Measurements from ENCODE around the gene PLEKHG4. TPM values are rescaled to one million over a fixed set of nuclear protein-coding genes. Genes with fewer than 3 reads are reported as not detected.
A peak's percentile ranks its signal among the peaks of the same experiment; 100 is the strongest.

PLEKHG4 gene
- total RNA-seq, 1 experiment from 2014 or later = 5.9 TPM

- TF ChIP-seq ARID4B (CRISPR knock-in tag; IDR thresholded peaks at IDR 0.05; ENCODE audit: borderline replicate concordance) (peak; percentile 82; the same call in 1 of the 2 replicates), CBFB (CRISPR knock-in tag; IDR thresholded peaks at IDR 0.05; ENCODE audit: low read depth) (0 out of 2 replicates have a peak, but pooled peaks have one; percentile 55), GRHL2 (CRISPR knock-in tag; IDR thresholded peaks at IDR 0.05; ENCODE audit: insufficient replicate concordance, severe bottlenecking) (no peak), ZBTB43 (CRISPR knock-in tag; IDR thresholded peaks at IDR 0.05) (peak; percentile 84; the same call in 1 of the 2 replicates), USF1 (CRISPR knock-in tag; IDR thresholded peaks at IDR 0.05) (peak; percentile 65), RELA (CRISPR knock-in tag; IDR thresholded peaks at IDR 0.05; ENCODE audit: borderline replicate concordance) (peak; percentile 95; the same call in 1 of the 2 replicates), CREM (CRISPR knock-in tag; IDR thresholded peaks at IDR 0.05) (peak; percentile 80), CTCF (IDR thresholded peaks at IDR 0.05) (peak; percentile 83), ESRRA (CRISPR knock-in tag; IDR thresholded peaks at IDR 0.05; ENCODE audit: borderline replicate concordance) (peak; percentile 85; the same call in 1 of the 2 replicates), USF2 (CRISPR knock-in tag; IDR thresholded peaks at IDR 0.05) (peak; percentile 81), TEAD1 (CRISPR knock-in tag; IDR thresholded peaks at IDR 0.05) (peak; percentile 91), SMAD4 (CRISPR knock-in tag; IDR thresholded peaks at IDR 0.05) (peak; percentile 66; the same call in 1 of the 2 replicates), GABPB1 (CRISPR knock-in tag; IDR thresholded peaks at IDR 0.05) (peak; percentile 61; the same call in 1 of the 2 replicates), FOXP1 (CRISPR knock-in tag; IDR thresholded peaks at IDR 0.05; ENCODE audit: borderline replicate concordance) (peak; percentile 97), ETV6 (CRISPR knock-in tag; IDR thresholded peaks at IDR 0.05) (peak; percentile 89), ZNF219 (CRISPR knock-in tag; IDR thresholded peaks at IDR 0.05; ENCODE audit: borderline replicate concordance) (0 out of 2 replicates have a peak, but pooled peaks have one; percentile 65), ATF1 (CRISPR knock-in tag; IDR thresholded peaks at IDR 0.05) (peak; percentile 87), FOXK1 (CRISPR knock-in tag; IDR thresholded peaks at IDR 0.05) (peak; percentile 75), PRRX2 (CRISPR knock-in tag; IDR thresholded peaks at IDR 0.05) (no peak), MLX (CRISPR knock-in tag; IDR thresholded peaks at IDR 0.05) (0 out of 2 replicates have a peak, but pooled peaks have one; percentile 87), ZNF281 (CRISPR knock-in tag; IDR thresholded peaks at IDR 0.05) (no peak; the same call in 1 of the 2 replicates), HMGXB4 (CRISPR knock-in tag; IDR thresholded peaks at IDR 0.05) (peak; percentile 98)
Observed at GRCh38 chr16:67279296-67280089, at the start of gene PLEKHG4 (continued).
